SK-N-SH treated with all-trans-retinoic acid at 6 μM for 48 hours (cell line): ENCODE results near the gene ZC3H13.

Experiments
- CSDC2 ChIP-seq: fragments of 250-450 bp; sonication (Bioruptor Pico); IDR thresholded peaks from 2 replicates; pipeline ENCODE4 v1.5.0; 2020; ENCODE audit warnings: mild to moderate bottlenecking, moderate library complexity
- SNAI2 ChIP-seq: fragments of 250-450 bp; sonication (Bioruptor Pico); IDR thresholded peaks from 2 replicates; pipeline ENCODE4 v1.5.0; 2020; ENCODE audit warnings: mild to moderate bottlenecking, moderate library complexity
- ZFP3 ChIP-seq: fragments of 250-450 bp; sonication (Bioruptor Pico); IDR thresholded peaks from 2 replicates; pipeline ENCODE4 v1.5.0; 2020; ENCODE audit warnings: mild to moderate bottlenecking, moderate library complexity
- ZFP30 ChIP-seq: fragments of 450-650 bp; formaldehyde crosslinking; IDR thresholded peaks from 2 replicates; pipeline ENCODE4 v1.5.0; 2022; ENCODE audit warnings: mild to moderate bottlenecking, moderate library complexity
- ZNF70 ChIP-seq: fragments of 450-650 bp; formaldehyde crosslinking; IDR thresholded peaks from 2 replicates; pipeline ENCODE4 v1.5.0; 2020; ENCODE audit warnings: mild to moderate bottlenecking, moderate library complexity

- TF ChIP-seq CSDC2 (CRISPR knock-in tag), result no peak
- TF ChIP-seq ZNF70 (CRISPR knock-in tag), result no peak
- no peak for TF ChIP-seq SNAI2
- no peak for TF ChIP-seq ZFP30
- TF ChIP-seq ZFP3 (CRISPR knock-in tag), result no peak
Observed at GRCh38 chr13:46040763-46041162, 11.8 kb downstream of the ZC3H13 start.
